K562 (cell line): ENCODE results near the gene RAB31.

Source experiments
- DDX20 ChIP-seq: fragments of 450-650 bp; IDR thresholded peaks from 2 replicates; pipeline ENCODE4 v1.6.1; 2016; ENCODE audit warnings: missing genetic modification characterization, low read depth, mild to moderate bottlenecking, missing compliant biosample characterization, moderate library complexity
- MAFK ChIP-seq: IDR thresholded peaks from 2 replicates; pipeline ENCODE4 v1.6.1; 2011; ENCODE audit warnings: low read length, improper control_type of control experiment
- ZBTB11 ChIP-seq, 3 experiments: fragments of 200-800 bp in 1 of 3; fragments of 250-450 bp in 1 of 3; fragments of 450-650 bp in 1 of 3; sonication (Bioruptor Pico) in 1 of 3; sonication (Bioruptor generic) in 1 of 3; formaldehyde crosslinking in 1 of 3; IDR thresholded peaks; 2 replicates each; pipeline versions ENCODE4 v1.6.1 to v1.8.0; 2016 to 2022; ENCODE audit warnings: mild to moderate bottlenecking in 2 of 3, missing genetic modification characterization in 2 of 3, missing compliant biosample characterization in 1 of 3, moderate library complexity in 1 of 3

GRCh38 chr18:9751371-9752031 lies 43.4 kb downstream of the RAB31 start:
- TF ChIP-seq DDX20 (tag) (no peak), MAFK (no peak), ZBTB11 (CRISPR knock-in tag; IDR thresholded peaks at IDR 0.05) (no peak)
